Measurements from ENCODE around the gene NKIRAS1.

- TF ChIP-seq POLR2A (IDR thresholded peaks at IDR 0.05; ENCODE audit: low read depth, low read length), result no peak
- no peak for TF ChIP-seq POLR2AphosphoS5 (IDR thresholded peaks at IDR 0.05; ENCODE audit: low read depth, low read length)
Measured at GRCh38 chr3:23867400-23867799, 49.4 kb downstream of the NKIRAS1 start.
